Inferior parietal cortex (tissue), 1 donor: ENCODE measurements around the gene IGLON5.
A peak's percentile ranks its signal among the peaks of the same experiment; 100 is the strongest.

ENCODE experiments used
- DNase-seq: peaks from one replicate; pipeline ENCODE4 v3.0.0-alpha.2; 2016; ENCODE audit errors: extremely low spot score

IGLON5 gene

DNA sequence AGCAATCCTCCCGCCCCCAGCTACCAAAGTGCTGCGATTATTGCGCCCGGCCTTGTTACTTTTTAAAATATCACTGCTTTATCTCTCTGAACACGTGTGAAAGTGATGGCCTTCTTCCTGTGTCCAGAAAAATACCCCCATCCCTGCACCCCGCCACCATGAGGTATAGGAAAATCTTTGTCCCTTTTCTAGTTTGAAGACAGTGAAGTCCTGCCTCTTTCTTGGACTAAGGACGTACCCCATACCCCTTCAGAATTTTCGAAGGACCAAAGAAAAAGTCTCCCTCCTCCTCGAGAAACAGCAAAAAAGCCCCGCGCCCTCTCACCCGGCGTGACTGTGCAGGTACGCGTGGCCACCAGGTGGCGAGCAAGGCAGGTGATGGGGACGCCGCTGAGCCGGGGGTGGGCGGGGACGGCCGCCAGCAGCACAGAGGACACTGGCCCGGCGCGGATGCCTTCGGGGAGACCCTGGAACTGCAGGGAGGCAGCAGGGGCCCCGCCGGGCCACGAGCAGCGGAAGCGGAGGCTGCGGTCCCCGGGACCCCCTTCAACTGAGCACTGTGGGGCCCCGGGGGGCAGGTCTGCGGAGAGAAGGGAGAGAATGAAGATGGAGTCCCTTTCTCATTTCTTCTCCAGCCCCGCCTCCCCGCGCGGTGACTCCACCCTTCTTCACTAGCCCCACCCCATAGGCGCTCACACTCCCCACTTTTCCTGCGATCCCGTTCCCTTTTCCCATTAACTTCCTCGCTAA, 27.3 kb downstream of the IGLON5 start:
- peak; percentile 61 for DNase-seq

DNA sequence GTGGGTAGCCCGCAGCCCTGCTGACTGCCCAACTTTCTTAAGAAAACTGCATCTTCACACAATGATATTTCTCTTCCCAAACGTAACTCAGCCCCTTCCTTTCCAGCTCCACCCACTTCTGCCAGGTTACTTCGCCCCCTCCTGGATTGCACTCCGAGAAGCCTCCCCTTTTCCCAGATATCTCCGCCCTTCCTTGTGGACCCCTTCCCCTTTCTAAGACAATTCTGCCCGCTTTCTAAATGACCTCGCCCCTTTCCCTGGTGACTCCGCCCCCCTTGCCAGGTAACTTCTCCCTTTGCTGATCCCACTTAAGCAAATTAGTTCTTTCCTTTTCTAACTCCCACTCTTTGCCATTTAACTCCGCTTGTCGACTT, 27.9 kb downstream of the IGLON5 start:
- DNase-seq = no peak

DNA sequence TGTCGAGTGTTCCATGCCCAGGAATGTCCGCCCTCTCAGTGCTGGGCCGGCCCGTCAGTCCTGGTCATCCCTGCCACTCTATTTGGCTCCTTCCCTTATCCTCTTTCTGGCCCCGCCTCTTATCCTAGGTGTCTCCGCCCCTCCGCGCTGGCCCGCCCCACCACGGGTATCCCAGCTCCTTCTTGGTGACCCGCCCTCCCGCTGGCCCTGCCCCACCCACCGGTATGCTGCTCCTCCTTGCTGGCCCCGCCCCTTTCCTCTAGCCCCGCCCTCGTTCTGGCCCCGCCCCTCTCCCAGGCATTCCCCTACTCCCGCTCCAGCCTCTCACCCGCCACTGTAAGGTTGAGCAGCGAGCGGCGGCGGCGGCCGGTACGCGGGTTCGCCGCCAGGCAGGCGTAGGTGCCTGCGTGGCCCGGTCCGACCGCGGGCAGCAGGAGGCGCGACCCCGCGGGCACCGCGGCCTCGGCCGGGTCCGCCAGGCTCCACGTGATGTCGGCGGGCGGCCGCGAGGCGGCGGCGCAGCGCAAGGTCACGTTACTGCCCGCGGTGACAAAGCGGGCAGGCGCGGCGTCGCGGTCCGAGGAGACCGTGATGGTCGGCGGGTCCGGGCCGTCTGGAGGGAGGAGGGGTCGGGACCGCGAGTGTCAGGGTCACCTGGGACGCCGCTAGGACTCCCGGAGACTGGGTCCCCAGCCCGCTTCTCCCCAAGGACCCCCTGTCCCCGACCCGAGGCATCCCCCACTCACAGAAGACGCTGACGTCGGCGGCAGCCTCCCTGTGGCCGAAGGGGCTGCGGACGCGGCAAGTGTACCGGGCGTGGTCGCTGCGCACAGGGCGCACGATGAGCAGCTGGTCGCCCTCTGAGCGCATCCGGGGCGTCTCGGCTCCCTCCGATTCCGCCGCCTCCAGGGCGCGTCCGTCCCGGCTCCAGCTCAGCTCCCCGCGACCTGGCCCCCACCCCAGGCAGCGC, 28.5 kb downstream of the IGLON5 start:
- DNase-seq = peak; percentile 77

DNA sequence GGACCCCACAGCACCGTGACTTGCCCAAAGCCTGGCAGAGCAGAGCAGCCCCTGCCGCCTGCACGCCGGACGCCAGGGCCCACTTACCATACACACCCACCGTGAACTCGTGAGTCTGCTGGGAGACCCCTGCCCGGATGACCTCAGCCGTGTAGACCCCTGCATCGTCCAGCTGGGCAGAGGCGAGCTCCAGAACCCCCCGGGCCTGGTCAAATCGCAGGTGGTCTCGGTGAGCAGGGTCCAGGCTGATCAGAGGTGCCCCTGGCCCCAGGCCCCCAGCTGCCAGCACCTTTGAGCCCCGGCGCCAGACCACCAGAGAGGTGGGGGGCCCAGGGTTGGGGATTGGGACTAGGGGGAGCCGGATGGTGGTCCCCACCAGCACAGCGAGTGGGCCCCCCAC, 29.6 kb downstream of the IGLON5 start:
- no peak for DNase-seq

DNA sequence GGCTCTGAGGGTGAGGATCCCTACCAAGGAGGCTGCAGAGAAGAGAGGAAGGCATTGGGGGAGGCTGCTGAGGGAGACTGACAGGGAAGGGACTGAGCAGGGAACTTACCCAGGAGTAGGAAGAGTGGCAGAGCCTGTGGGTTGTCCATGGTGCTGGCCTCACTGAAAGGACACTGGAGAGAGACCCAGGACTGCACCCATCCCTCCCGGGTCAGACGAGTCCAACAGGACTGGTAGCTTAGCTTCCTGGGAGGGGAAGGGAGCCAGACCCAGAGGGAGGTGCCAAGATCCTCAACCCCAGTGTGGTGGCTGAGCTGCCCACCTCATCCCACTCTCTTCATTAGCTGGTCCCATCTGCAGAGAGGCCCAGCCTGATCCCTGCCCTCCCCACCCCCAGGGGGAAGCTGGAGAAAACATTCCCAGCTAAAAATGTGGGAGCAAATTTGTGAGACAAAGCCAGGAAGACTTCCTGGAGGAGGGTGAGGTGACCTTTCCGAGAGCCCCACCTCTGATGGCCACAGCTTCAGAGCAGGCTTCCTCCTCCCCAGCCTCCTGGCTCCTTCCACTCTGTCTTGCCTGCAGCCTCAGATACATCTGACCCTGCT, 30.6 kb downstream of the IGLON5 start, which contains the start of gene VSIG10L:
Gene VSIG10L (minus strand): TSS at position 164 of the 605 bp plus-strand sequence. CDS start 15 bp downstream, at position 149.
- no peak for DNase-seq

DNA sequence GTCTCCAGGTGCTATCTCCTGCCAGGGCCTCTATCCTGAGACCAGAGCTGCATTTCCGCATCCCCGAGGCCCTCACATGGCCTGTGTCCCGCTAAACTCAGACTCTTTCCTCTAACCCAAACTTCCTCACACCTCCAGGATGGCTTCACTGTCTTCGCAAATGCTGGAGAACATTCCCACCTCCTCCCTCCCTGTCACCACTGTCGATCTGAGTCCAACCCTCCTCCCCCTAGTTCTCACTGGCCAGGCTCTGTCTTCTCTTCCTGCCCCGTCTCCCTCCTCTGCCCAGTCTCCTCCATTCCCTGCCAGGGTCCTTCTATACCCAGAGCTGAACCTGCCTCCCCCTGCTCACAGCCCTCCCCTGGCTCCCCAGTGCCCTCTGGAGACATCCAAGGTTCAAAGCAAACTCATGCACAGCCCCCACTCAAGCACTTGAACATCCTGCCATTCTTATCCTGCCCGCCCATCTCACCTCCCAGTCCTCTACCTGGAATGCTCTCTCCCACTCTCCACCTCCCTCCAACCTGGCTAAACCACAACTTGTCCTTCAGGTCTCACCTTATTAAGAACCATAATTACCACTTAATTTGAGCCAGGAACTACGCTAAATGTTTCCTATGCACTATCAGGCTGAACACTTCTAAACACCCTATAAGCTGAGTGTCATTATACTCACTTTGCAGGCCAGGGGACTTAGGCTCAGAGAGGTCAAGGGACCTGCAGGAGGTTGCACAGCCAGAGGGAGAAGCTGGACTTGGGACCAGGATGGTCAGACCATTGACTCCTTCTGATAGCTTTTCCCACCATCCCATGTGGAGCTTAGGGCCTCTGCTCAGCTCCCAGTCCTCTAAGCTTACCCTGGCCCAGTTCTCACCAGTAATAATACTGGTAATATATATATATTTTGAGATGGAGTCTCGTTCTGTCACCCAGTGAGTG, 31.5 kb downstream of the IGLON5 start:
- no peak for DNase-seq

DNA sequence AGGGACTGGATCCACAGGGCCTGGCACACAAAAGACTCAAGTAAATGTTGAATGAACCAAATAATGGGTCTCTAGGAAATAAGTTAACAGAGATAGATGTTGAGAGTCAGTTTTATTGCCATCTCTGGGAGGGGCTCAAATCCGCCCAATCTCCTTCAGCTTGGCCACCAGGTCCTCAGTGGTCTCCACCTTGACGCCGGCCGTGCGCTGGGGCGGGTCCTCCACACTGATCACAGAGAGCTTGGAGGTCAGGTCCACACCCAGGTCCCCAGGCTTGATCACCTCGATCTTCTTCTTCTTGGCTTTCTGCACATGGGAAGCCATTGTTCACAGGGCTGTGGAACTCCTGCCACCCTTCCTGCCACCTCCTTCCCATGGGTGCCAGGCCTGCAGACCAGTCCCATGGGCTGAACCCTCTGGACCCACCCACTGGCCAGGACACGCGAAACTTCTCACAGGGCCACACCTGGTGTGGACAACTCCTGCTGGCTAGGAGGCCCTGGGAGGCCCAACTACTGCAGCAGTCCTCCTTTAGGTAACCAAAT, 33.7 kb downstream of the IGLON5 start:
- no peak for DNase-seq

DNA sequence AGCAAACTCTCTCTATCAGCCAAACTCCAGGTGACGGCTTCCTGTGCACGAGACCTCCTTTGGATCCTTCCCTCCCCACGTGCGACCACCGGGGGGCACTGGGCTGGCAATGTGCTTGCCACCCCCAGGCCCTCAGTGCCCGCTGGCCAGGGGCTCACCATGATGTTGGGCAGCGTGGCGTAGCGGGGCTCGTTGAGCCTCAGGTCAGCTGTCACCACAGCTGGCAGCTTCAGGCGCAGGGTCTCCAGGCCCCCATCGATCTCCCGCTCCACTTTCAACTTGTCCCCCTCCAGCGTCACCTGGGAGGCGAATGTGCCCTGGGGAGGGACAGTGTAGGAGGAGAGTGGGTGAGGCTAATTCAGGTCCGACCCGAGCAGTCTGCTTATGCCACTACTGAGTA, 35.3 kb downstream of the IGLON5 start:
- no peak for DNase-seq

DNA sequence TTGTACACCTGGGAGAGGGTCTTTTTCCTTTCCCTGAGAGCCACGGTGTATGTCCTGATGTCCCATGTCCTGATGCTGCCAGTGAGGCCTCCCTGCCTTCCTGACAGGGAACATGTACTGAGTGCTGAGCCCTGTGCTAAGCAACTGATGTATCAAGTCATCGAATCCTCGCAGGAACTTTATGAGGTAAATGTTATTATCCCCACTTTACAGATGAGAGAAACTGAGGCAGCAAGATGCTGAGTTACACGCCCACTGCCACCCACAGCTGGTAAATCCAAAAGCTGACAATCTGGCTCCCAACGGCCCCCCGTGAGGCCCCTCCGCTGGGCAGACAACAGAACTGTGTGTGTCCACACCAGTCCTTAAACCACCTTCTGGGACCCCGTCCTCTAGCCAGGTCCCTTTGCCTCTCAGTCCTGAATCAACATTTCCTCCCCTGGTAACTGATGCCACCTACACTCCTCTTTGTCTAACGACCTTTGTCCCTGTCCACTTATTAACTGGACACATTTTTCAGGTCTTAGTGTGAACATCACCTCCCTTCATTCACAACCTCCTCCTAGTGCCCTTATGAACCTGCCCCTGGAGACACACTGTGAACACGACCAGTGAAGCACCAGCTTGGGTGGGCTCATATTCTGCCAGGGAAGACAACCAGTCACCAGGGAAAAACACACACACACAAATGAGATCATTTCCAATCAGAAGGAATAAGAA, 35.9 kb downstream of the IGLON5 start:
- no peak for DNase-seq

DNA sequence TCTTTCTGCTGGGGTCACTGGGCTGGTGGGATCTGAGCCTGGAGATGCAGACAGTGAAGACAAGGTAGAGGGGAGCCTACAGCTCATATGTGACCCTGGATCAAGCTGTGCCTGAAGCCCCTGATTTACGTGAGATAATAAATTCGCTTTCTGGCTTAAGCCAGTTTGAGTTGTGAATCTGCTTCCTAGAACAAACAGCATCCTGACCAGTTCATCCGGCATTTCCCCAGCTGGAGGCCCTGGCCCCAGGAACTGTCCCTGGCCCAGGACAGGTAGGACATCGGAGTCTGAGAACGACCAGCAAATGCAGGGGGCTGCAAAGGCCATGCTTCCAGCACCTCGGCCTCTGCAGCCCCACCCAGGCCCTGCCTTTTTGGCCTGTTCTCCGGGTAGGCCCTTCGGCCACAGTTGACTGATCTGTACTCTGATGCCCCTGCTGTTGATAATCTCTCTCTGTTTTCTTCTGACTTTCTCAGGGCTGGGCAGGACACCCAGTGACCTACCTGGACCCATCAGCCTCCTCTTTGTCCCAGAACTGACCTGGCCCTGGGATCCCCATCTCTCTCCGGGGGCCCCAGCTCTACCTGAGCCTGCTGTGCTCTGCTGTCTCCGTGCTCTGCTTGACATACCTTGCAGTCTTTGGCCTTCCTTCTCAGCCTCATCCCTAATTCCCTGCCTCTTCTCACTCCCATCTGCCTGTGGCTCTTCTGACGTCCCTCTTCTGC, 40.0 kb downstream of the IGLON5 start:
- no peak for DNase-seq

DNA sequence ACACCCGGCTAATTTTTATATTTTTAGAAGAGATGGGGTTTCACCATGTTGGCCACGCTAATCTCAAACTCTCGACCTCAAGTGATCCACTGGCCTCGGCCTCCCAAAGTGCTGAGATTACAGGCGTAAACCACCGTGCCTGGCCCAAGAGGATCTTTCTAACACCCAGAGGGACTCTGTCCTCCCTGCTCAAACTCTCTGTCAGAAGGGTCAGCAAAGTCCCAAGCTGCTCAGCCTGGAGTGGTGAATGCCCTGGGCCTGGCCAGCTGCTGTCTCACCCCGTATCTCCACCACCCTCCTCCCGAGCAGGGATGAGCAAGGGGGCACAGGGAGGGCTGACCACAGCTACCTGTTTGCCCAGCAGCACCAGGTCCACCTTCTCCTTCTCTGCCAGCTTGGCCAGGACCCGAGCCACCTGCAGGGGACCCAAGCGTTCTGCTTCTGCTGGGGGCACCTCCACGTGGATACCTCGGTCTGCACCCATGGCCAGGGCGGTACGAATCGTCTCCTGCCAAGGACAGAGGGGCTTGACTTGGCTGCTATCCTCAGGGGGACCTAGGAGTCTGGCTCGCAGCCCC, 41.4 kb downstream of the IGLON5 start:
- no peak for DNase-seq

DNA sequence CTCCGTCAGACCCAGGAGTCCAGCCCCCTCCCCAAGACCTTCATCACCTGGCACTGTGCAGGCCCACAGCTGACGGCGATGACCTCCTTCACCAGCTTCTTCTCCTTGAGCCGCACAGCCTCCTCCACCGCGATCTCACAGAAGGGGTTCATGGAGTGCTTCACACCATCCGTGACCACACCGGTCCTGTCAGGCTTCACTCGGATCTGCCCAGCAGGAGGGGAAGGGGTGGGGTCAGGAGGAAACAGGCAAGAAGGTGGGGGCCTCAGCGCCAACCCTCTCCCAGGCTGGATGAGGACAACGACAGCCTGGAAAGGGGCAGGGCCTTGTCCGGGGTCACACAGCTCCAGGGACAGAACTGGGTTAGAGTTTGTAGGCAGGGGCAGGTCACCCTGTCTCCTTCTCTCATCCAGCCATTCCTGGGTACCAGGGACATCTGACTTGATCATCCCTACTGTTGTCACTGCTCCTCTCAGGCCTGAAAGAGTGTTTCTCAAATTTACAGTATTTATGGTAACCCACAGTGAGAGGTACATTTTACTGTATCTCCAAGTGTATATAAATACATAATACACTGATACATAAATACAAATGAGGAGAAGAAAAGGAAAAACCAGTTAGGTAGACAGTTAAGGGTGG, 42.8 kb downstream of the IGLON5 start:
- DNase-seq = no peak

DNA sequence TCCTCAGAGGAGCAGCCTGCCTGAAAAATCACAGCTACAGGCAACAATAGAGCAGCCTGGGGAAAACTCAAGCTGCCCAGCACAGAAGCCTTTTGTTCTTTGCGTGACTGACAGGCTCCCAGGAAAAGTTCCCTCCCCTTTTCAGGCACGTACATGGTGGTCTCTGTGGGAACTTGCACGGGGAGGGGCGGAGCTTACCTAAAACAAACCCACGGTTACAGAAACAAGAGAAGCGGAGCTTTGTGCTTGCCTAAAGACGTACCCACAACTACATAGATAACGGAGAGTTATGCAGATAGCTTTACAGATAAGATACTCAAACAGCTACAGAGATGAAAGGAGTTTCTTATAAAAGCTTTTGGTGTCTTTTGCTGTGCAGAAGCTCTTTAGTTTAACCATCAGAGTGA, 43.3 kb downstream of the IGLON5 start:
- peak; percentile 48 for DNase-seq

DNA sequence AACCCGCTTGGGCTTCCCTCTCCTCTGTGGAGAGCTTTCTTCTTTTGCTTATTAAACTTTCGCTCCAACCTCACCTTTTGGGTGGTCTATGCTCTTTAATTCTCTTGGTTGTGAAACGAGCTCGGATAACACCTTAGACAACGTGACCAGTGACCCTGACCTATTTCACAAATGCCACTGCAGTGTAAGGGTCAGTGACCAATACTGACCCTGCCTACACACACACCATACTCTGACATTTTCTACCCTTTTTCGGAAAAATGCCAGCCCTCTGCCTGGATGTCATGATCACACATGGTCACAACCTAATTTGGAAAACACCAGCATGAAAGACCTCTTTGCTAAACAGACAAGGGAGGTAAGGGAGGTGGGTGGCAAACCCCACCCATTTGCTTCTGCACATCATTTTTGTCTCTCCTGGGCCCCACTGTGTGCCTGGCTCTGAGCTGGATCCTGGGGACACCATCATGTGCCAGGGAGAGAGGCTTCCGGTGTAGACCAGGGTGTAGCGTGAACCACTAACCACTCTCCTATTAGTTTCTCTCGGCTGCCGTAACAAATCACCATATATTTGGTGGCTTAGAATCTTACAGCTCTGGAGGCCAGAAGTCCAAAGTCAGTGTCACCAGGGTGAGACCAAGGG, 44.8 kb downstream of the IGLON5 start:
- no peak for DNase-seq

DNA sequence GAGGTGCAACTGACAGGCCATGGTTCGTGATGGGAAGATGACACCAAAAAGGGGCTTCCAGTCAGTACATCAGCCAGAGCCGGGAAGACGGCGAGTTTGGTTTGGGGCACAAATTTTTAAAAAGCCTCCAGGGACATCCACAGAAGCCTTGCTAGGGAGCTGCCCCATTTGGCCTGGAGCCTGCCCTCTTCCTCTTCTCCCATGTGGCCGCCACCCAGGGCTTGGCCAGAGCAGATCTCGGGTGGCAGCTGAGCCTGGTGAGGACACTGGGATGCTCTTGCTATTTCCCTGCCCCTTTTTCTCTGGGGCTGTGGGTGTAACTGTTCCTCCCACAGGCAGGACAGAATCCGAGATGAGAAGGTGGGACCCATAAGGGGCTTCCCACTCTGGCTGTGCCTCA, 46.5 kb downstream of the IGLON5 start:
- DNase-seq = no peak

DNA sequence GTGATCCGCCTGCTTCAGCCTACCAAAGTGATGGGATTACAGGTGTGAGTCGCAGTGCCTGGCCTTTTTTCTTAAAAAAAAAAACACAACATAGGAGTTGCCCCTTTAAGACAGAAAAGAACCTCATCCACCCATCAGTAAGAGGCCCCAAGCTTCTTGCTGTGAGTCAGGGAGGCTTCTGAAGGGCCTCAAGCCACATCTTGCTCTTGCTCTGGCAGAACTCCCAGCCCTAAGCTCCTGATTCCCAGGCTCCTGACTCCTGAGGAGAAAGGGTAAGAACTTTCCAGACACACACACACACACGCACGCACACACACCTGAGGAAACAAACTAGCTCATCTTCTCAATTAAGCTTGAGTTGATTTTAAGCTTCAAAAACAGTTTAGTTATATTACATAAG, 47.9 kb downstream of the IGLON5 start:
- DNase-seq = no peak

DNA sequence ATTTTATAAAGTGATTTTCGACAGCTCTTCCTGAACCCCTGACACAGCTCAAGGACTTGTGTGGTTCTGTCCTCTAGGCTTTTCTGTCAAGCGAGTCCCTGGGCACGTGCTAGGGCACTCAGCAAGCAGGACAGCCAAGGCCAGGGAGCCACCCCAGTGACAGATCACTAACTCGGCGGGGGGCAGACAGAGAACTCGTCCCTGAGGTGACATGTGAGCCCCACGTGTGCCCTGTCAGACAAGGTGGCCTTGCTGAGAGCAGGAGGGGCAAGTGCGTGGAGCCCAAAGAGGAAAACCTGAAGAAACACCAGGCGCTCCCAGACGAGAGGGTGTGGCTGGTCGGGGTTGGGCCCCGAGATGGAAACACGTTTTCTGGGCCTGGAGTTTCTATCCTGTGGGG, 49.8 kb downstream of the IGLON5 start:
- no peak for DNase-seq
